Measurements from ENCODE around the gene ENO2.
"Not testable (repeated sequence)": the region's sequence is repeated elsewhere in the genome, so short reads cannot be mapped to it uniquely, and the experiment has no call there.

ENO2 gene

GRCh38 chr12:6886206-6886999 is 28.0 kb upstream of the ENO2 start:
- DNase-seq = not testable (repeated sequence)

- DNase-seq = no peak
These were observed 26.9 kb upstream of the ENO2 start for GRCh38 chr12:6887460-6887859.

- DNase-seq = no peak
These were observed 26.0 kb upstream of the ENO2 start for GRCh38 chr12:6888360-6888759.

GRCh38 chr12:6888794-6889193 is 25.6 kb upstream of the ENO2 start:
- not testable (repeated sequence) for DNase-seq

- DNase-seq = not testable (repeated sequence)
These were observed 24.4 kb upstream of the ENO2 start for GRCh38 chr12:6889775-6890573.

GRCh38 chr12:6890789-6891645 is 23.4 kb upstream of the ENO2 start:
- peak; percentile 56 to 100 (median 96) for DNase-seq

GRCh38 chr12:6891646-6892001 is 22.8 kb upstream of the ENO2 start:
- no peak for DNase-seq

- DNase-seq = not testable (repeated sequence)
These were observed 21.7 kb upstream of the ENO2 start for GRCh38 chr12:6892683-6893082.

GRCh38 chr12:6894321-6894720 is 20.1 kb upstream of the ENO2 start:
- no peak for DNase-seq

GRCh38 chr12:6896846-6897435 is 17.4 kb upstream of the ENO2 start:
- DNase-seq = no peak

GRCh38 chr12:6899427-6899826 is 15.0 kb upstream of the ENO2 start:
- DNase-seq = no peak

- DNase-seq = peak in 34 of 51 donors; percentile 14 to 76 (median 40)
These were observed 14.4 kb upstream of the ENO2 start for GRCh38 chr12:6899837-6900519.

GRCh38 chr12:6902448-6902847 is 11.9 kb upstream of the ENO2 start:
- DNase-seq = no peak

- DNase-seq = no peak
These were observed 10.7 kb upstream of the ENO2 start for GRCh38 chr12:6903722-6904121.

- peak; percentile 77 to 99 (median 96) for DNase-seq
These were observed 9.8 kb upstream of the ENO2 start, which contains the start of gene LRRC23 for GRCh38 chr12:6904280-6905276. LRRC23 (plus strand) TSS chr12:6904822; CDS start chr12:6905634, 812 bp downstream.

- DNase-seq = no peak
These were observed 8.9 kb upstream of the ENO2 start for GRCh38 chr12:6905414-6906040.

- DNase-seq = not testable (repeated sequence)
These were observed 6.2 kb upstream of the ENO2 start for GRCh38 chr12:6908141-6908540.

- DNase-seq = no peak
These were observed 4.8 kb upstream of the ENO2 start for GRCh38 chr12:6909421-6910145.

All from hypothalamus (tissue), 51 donors.